Mucosa of descending colon (tissue), 3 donors: ENCODE data around the gene DNMT3B. TPM values are rescaled to one million over a fixed set of nuclear protein-coding genes. Genes with fewer than 3 reads are reported as not detected.

Experiments used
- ATAC-seq: fragments of 200-7000 bp; cut with Tn5 transposase; one replicate; pipeline ENCODE4 v1.9.1; 2020; ENCODE audit warnings: mild to moderate bottlenecking, moderate library complexity
- DNase-seq, 3 donors: peaks; one replicate each; pipeline ENCODE4 v3.0.0-alpha.2; 2020
- H3K36me3 ChIP-seq: fragments of 200-600 bp; one replicate; pipeline ENCODE4 v1.8.0; 2021; ENCODE audit warnings: low read depth, mild to moderate bottlenecking
- H3K4me1 ChIP-seq: fragments of 200-600 bp; one replicate; pipeline ENCODE4 v1.8.0; 2021; ENCODE audit warnings: low read depth, mild to moderate bottlenecking
- H3K4me3 ChIP-seq: fragments of 200-600 bp; one replicate; pipeline ENCODE4 v1.8.0; 2021; ENCODE audit warnings: mild to moderate bottlenecking
- H3K9me3 ChIP-seq: fragments of 200-600 bp; one replicate; pipeline ENCODE4 v1.8.0; 2021; ENCODE audit warnings: mild to moderate bottlenecking
- CTCF ChIP-seq: fragments of 200-600 bp; IDR thresholded peaks from one replicate; pipeline ENCODE4 v1.8.0; 2022; ENCODE audit warnings: antibody characterized with exemption, mild to moderate bottlenecking
- intact Hi-C, 2 donors: fragments of 100-400 bp; cut with DNase I in 1 of 2; cut with micrococcal nuclease in 1 of 2; formaldehyde crosslinking; loops; one replicate each; pipeline versions ENCODE4 v1.11.0 to v1.11.1; 2022; cut with DNase I, micrococcal nuclease
- total RNA-seq, 3 donors: library from RNA; stranded (reverse); fragmentation: NEBNext Ultra II Directional in 2 of 3; extraction: Animal tissue kit (Norgen Biotek cat#: 25700) in 2 of 3; gene quantifications; one replicate each; pipeline versions ENCODE4 v1.2.1 to v1.2.4, GENCODE V29; 2021 to 2023
- donor health status: DM: no; HTN: no; CAD: no; lungs with moderate emphysema.
- donor health status: DM: no; HTN: no; CAD: no.
- donor health status: DM: no; HTN: yes; CAD: no.

The DNMT3B gene
- total RNA-seq, 3 donors from 2014 or later: 0.95 to 1.3 (median 1.2) TPM

DNA sequence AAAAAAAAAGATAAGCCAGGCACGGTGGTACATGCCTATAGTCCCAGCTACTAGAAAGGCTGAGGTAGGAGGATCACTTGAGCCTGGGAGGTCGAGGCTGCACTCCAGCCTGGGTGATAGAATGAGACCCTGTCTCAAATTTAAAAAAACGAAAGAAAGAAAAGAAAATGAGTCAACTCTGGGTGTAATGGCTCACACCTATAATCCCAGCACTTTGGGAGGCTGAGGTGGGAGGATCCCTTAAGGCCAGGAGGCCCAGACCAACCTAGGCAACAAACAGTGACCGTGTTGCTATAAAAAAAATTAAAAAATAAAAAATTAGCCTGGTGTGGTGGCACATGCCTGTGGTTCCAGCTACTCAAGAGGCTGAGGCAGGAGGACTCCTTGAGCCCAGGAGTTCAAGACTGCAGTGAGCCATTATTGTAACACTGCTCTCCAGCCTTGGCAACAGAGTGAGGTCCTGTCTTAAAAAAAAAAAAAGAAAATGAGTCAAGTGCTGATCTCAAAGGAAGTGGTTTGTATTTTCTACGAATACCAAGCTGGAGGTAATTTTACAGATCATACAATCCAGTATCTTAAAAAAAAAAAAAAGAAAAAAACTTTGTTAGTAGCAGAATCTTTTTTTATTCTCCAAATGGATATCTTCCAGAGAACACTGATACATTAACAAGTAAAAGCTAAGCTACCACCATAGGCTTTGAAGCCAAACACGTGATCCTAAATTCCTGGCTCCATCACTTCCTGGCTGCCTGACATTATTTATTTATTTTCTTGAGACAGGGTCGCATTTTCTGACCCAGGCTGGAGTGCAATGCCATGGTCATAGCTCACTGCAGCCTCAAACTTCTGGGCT, 24.6 kb upstream of the DNMT3B start:
- no peaks in the 10 kb centered on the region for H3K9me3 ChIP-seq
- H3K36me3 ChIP-seq: no peaks in the 10 kb centered on the region
- ATAC-seq: peak; percentile 10
- TF ChIP-seq CTCF: no peak
- no peak for DNase-seq
- intact Hi-C loops: no loop called here
- H3K4me3 ChIP-seq: no peak overlapping the region
- peaks cover 18% of the 10 kb centered on the region for H3K4me1 ChIP-seq

GRCh38 chr20:32741151-32741550, 21.0 kb upstream of the DNMT3B start:
- TF ChIP-seq CTCF: no peak
- peaks cover 16% of the 10 kb centered on the region for H3K4me1 ChIP-seq
- DNase-seq: no peak
- ATAC-seq: no peak
- no peaks in the 10 kb centered on the region for H3K9me3 ChIP-seq
- no peaks in the 10 kb centered on the region for H3K36me3 ChIP-seq
- intact Hi-C loops: no loop called here
- H3K4me3 ChIP-seq: no peak overlapping the region

DNA sequence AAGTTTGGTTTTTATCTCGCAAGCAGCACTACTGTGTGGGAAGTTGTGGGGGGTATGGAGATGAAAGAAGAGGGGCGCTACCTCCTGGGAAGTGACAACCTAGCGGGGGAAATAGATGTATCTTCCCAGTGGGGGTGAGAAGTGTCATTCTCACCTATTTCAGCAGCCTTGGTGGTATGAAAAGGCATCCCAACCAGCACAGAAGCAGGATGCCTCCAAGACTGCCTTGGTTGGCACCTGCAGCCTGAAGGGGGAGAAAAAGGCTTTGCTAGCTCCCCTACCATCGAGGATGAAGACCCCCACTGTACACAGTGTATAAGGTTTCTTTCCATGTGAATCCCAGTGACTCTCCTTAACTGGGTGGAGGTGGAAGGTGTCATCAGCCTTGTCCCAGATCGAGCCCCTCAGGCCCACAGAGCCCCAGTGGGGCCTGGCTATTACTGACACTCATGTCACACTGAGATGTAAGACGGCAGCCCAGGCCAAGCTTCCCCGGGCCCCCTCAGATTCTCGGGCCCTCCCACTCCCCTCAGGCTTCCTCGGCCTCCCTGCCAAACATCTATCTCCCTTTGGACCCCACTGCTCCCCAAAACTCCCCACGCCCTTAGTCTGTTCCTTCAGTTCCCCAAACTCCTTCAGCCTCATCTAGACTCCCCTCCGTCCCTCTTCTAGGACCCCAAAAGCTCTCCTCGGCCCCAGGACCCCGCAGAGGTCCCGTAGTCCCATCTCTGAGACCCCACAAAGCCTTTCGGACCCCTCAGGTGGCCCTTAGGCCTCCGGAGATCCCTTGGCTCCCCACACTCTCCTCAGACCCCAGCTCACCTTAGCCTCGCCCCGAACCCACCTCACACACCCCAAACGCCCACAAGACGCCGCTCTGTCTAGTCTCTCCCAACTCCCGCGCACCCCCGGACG, 19.6 kb upstream of the DNMT3B start:
- Histone ChIP-seq H3K36me3 (no peaks in the 10 kb centered on the region), H3K4me3 (peak overlapping the region; percentile 67), H3K4me1 (peaks cover 11% of the 10 kb centered on the region), H3K9me3 (no peaks in the 10 kb centered on the region)
- no peak for TF ChIP-seq CTCF
- ATAC-seq: peak; percentile 16
- DNase-seq: peak in 1 of 3 donors; percentile 32
- intact Hi-C loops: no loop called here

- Histone ChIP-seq H3K4me3 (peak within 1 kb of the TSS; percentile 67), H3K36me3 (no peaks in the 10 kb centered on the region), H3K4me1 (peaks cover 11% of the 10 kb centered on the region), H3K9me3 (no peaks in the 10 kb centered on the region)
- ATAC-seq: peak; percentile 90
- peak; percentile 70 to 84 (median 75) for DNase-seq
- TF ChIP-seq CTCF: no peak
- intact Hi-C loops: no loop called here
These were observed 18.7 kb upstream of the DNMT3B start, which contains the start of gene COMMD7 for GRCh38 chr20:32743237-32744112. Gene COMMD7, minus strand, starts transcription at chr20:32743467. Its CDS starts 76 bp downstream, at chr20:32743391.
